IMR-90 (cell line): Measurements from ENCODE around the gene PARP11. TPM values are rescaled to one million over a fixed set of nuclear protein-coding genes. Genes with fewer than 3 reads are reported as not detected.

Source experiments
- ATAC-seq: fragments of 200-7000 bp; cut with Tn5 transposase; 2 replicates; pipeline ENCODE4 v1.9.1; 2020; ENCODE audit warnings: low read depth, mild to moderate bottlenecking, moderate library complexity
- BruUV-seq: library from RNA; stranded (reverse); fragments of 400-500 nt; replicated peaks from 2 replicates; lab custom pipeline; 2021; lab: Mats Ljungman, UMichigan
- CTCF ChIA-PET: fragments of 300-600 bp; formaldehyde crosslinking; extraction: SDS; loops from one replicate; lab custom pipeline; 2021; ENCODE audit warnings: antibody characterized with exemption; lab: Yijun Ruan, JAX
- POLR2A ChIA-PET: fragments of 300-600 bp; sonication (Branson Sonifier 250); formaldehyde crosslinking; loops from one replicate; lab custom pipeline; 2022; ENCODE audit warnings: antibody characterized with exemption; ENCODE audit not compliant: unreplicated experiment; lab: Charles Lee
- DNase-seq: peaks from one replicate; pipeline ENCODE4 v3.0.0; 2013
- H2AFZ ChIP-seq: replicated peaks from 2 replicates; pipeline ENCODE3; 2013; ENCODE audit warnings: low read length, mild to moderate bottlenecking; ENCODE audit not compliant: poor library complexity
- H2AK5ac ChIP-seq: 2 replicates; pipeline ENCODE4 v1.6.1; 2013; ENCODE audit warnings: low read depth, low read length, inconsistent platforms
- H2AK9ac ChIP-seq: replicated peaks from 2 replicates; pipeline ENCODE3; 2013; ENCODE audit warnings: mild to moderate bottlenecking, low read depth, low read length, moderate library complexity; ENCODE audit not compliant: poor library complexity
- H2BK120ac ChIP-seq: 2 replicates; pipeline ENCODE4 v1.6.1; 2013; ENCODE audit warnings: low read depth, low read length, inconsistent platforms
- H2BK15ac ChIP-seq: 3 replicates; pipeline ENCODE4 v1.6.1; 2013; ENCODE audit warnings: low read depth, low read length, inconsistent platforms
- H2BK20ac ChIP-seq: 2 replicates; pipeline ENCODE4 v1.6.1; 2013; ENCODE audit warnings: low read depth, mild to moderate bottlenecking, inconsistent platforms, low read length, moderate library complexity
- H2BK5ac ChIP-seq: 2 replicates; pipeline ENCODE4 v1.6.1; 2013; ENCODE audit warnings: mild to moderate bottlenecking, low read depth, low read length, inconsistent platforms; ENCODE audit not compliant: poor library complexity, severe bottlenecking
- H3K14ac ChIP-seq: replicated peaks from 2 replicates; pipeline ENCODE4 v1.6.1; 2013; ENCODE audit warnings: low read depth, low read length, inconsistent platforms
- H3K18ac ChIP-seq: 2 replicates; pipeline ENCODE4 v1.6.1; 2013; ENCODE audit warnings: low read depth, low read length, control low read depth
- H3K23ac ChIP-seq: 2 replicates; pipeline ENCODE4 v1.6.1; 2013; ENCODE audit warnings: low read depth, low read length, inconsistent platforms
- H3K27ac ChIP-seq: 2 replicates; pipeline ENCODE4 v1.5.1; 2013; ENCODE audit warnings: mild to moderate bottlenecking, control low read depth, low read length; ENCODE audit not compliant: insufficient read depth
- H3K27me3 ChIP-seq: 2 replicates; pipeline ENCODE4 v1.6.1; 2013; ENCODE audit warnings: low read length; ENCODE audit not compliant: control insufficient read depth, insufficient read depth
- H3K36me3 ChIP-seq: 2 replicates; pipeline ENCODE4 v1.6.1; 2013; ENCODE audit warnings: low read length, mixed read lengths; ENCODE audit not compliant: control insufficient read depth, insufficient read depth
- H3K4ac ChIP-seq: 2 replicates; pipeline ENCODE4 v1.6.1; 2013; ENCODE audit warnings: low read depth, low read length, inconsistent platforms
- H3K4me1 ChIP-seq: 2 replicates; pipeline ENCODE4 v1.6.1; 2013; ENCODE audit warnings: low read length, mixed read lengths; ENCODE audit not compliant: control insufficient read depth, insufficient read depth
- H3K4me2 ChIP-seq: 2 replicates; pipeline ENCODE4 v1.6.1; 2013; ENCODE audit warnings: low read depth, mild to moderate bottlenecking, control low read depth, low read length, moderate library complexity
- H3K4me3 ChIP-seq: 2 replicates; pipeline ENCODE4 v1.5.1; 2013; ENCODE audit warnings: low read depth, mild to moderate bottlenecking, control low read depth, low read length, moderate library complexity; ENCODE audit not compliant: insufficient read depth
- H3K56ac ChIP-seq: 2 replicates; pipeline ENCODE4 v1.6.1; 2013; ENCODE audit warnings: low read length, inconsistent platforms; ENCODE audit not compliant: insufficient read depth; ENCODE audit errors: extremely low read depth
- H3K79me1 ChIP-seq, 2 experiments: 2 replicates each; pipeline ENCODE4 v1.6.1; 2013; ENCODE audit warnings: low read length in 2 of 2, inconsistent platforms in 1 of 2, low read depth in 1 of 2
- H3K9ac ChIP-seq: 2 replicates; pipeline ENCODE4 v1.6.1; 2013; ENCODE audit warnings: low read depth, low read length, control low read depth
- H3K9me1 ChIP-seq: 2 replicates; pipeline ENCODE4 v1.6.1; 2013; ENCODE audit warnings: low read length, inconsistent platforms; ENCODE audit not compliant: insufficient read depth
- H3K9me3 ChIP-seq: 2 replicates; pipeline ENCODE4 v1.6.1; 2013; ENCODE audit warnings: low read length; ENCODE audit not compliant: control insufficient read depth, insufficient read depth
- H4K20me1 ChIP-seq: 2 replicates; pipeline ENCODE4 v1.6.1; 2013; ENCODE audit warnings: low read length, inconsistent platforms; ENCODE audit not compliant: insufficient read depth
- H4K5ac ChIP-seq: 2 replicates; pipeline ENCODE4 v1.6.1; 2013; ENCODE audit warnings: mild to moderate bottlenecking, low read depth, low read length, control low read depth
- H4K8ac ChIP-seq, 2 experiments: 2 replicates each; pipeline ENCODE4 v1.6.1; 2013; ENCODE audit warnings: low read depth in 2 of 2, low read length in 2 of 2, control low read depth in 1 of 2, inconsistent platforms in 1 of 2
- H4K91ac ChIP-seq: 2 replicates; pipeline ENCODE4 v1.6.1; 2013; ENCODE audit warnings: low read depth, low read length, inconsistent platforms; ENCODE audit not compliant: insufficient read depth
- BHLHE40 ChIP-seq: fragments of 150-350 bp; IDR thresholded peaks from 2 replicates; pipeline ENCODE4 v1.6.1; 2016; ENCODE audit warnings: mild to moderate bottlenecking, low read depth, low read length
- MAZ ChIP-seq: IDR thresholded peaks from 2 replicates; pipeline ENCODE4 v1.6.1; 2012; ENCODE audit warnings: low read depth, mild to moderate bottlenecking, low read length, improper control_type of control experiment, moderate library complexity, borderline replicate concordance
- NFE2L2 ChIP-seq: fragments of 150-350 bp; IDR thresholded peaks from 2 replicates; pipeline ENCODE4 v1.6.1; 2016; ENCODE audit warnings: low read depth, mild to moderate bottlenecking, low read length
- POLR2A ChIP-seq: IDR thresholded peaks from 2 replicates; pipeline ENCODE4 v1.6.1; 2012; ENCODE audit warnings: mild to moderate bottlenecking, low read depth, low read length
- RAD21 ChIP-seq: IDR thresholded peaks from 2 replicates; pipeline ENCODE4 v1.6.1; 2012; ENCODE audit warnings: low read length, improper control_type of control experiment
- RFX5 ChIP-seq: IDR thresholded peaks from 2 replicates; pipeline ENCODE4 v1.8.0; 2012; ENCODE audit warnings: low read depth, mild to moderate bottlenecking, low read length, moderate library complexity
- WGBS, 2 experiments: methylation state at CpG; one replicate each; pipeline versions ENCODE4 v1.1.5 to v1.1.7; 2013; ENCODE audit warnings: missing lambda C conversion rate in 2 of 2; ENCODE audit not compliant: insufficient read length in 1 of 2; ENCODE audit errors: extremely low coverage in 2 of 2; 5-methylcytosine and 5-hydroxymethylcytosine counted together
- dilution Hi-C: fragments of 300-500 bp; cut with HindIII; formaldehyde crosslinking; loops from one replicate; pipeline ENCODE4 v1.14.3; 2018; ENCODE audit warnings: low sequenced_read_pairs; ENCODE audit not compliant: unreplicated experiment
- in situ Hi-C: fragments of 300-500 bp; cut with MboI; formaldehyde crosslinking; loops from 3 replicates; pipeline ENCODE4 v1.14.3; 2019; ENCODE audit warnings: low sequenced_read_pairs, inconsistent platforms, mixed read lengths
- intact Hi-C: fragments of 100-400 bp; cut with micrococcal nuclease; formaldehyde crosslinking; loops from 2 replicates; pipeline ENCODE4 v1.10.0; 2022
- polyA plus RNA-seq, 3 experiments: library from polyadenylated mRNA; depleted of rRNA; stranded (reverse); fragments of >200 nt; gene quantifications; 2 replicates each; pipeline ENCODE4 v1.2.3, GENCODE V29; 2012; ENCODE audit warnings: low replicate concordance in 1 of 3
- total RNA-seq: library from RNA; depleted of rRNA; stranded (reverse); fragments of >200 nt; gene quantifications from 2 replicates; pipeline ENCODE4 v1.2.3, GENCODE V29; 2012

Gene PARP11
- total and polyA plus RNA-seq, 2 of the 4 experiments (the other 2 are of a cell fraction) = 1.8 to 3.0 TPM

DNA sequence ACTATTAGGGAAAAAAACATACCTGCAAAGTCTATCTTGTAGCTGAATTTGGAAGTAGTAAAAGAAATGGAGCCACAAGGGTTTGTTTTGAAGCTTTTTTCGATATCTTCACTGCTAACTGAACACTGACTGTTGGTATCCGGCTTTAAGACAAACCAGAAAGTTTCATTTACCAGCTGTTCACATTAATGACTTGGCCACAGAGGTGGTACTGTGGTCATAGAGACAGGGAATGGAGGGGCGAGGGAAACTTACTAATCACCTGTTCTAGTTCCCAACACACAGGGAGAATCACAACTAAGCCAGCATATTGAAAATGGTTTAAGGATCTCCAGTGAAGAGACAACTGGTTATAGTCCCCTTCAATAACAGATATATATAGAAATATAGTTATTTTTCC lies 44.3 kb downstream of the PARP11 start:
- ChIA-PET CTCF (interaction anchor here (1.2 kb wide), 1 partner anchor 8 kb away, joined by 3 read pairs; no protein-coding TSS in a partner anchor), POLR2A (no interaction called here)
- Histone ChIP-seq H2BK15ac (no peak overlapping the region), H3K4ac (no peak overlapping the region), H3K56ac (no peak overlapping the region), H3K9me1 (0 out of 2 replicates have a peak, but pooled peaks cover 2% of the 10 kb centered on the region), H4K91ac (no peak overlapping the region), H3K4me1 (peaks cover 1% of the 10 kb centered on the region; the same call in 1 of the 2 replicates), H3K4me3 (no peak overlapping the region), H4K8ac (no peak overlapping the region), H2AK5ac (no peak overlapping the region), H3K36me3 (peaks cover 2% of the 10 kb centered on the region; the same call in 1 of the 2 replicates), H3K9me3 (no peaks in the 10 kb centered on the region), H2AFZ (no peak overlapping the region), H3K27me3 (no peaks in the 10 kb centered on the region), H3K27ac (no peak overlapping the region), H3K14ac (no peak overlapping the region), H2AK9ac (no peak overlapping the region), H3K4me2 (no peak overlapping the region), H2BK5ac (no peak overlapping the region), H3K9ac (no peak overlapping the region), H3K23ac (no peak overlapping the region), H3K18ac (no peak overlapping the region), H2BK120ac (no peak overlapping the region), H3K79me1 (no peaks in the 10 kb centered on the region), H2BK20ac (no peak overlapping the region), H4K5ac (no peak overlapping the region), H4K20me1 (no peaks in the 10 kb centered on the region)
- in situ Hi-C loops (no loop called here), dilution Hi-C loops (no loop called here), intact Hi-C loops (no loop called here)
- ATAC-seq = no peak
- BruUV-seq = no TSS peak
- DNase-seq = no peak
- WGBS, 2 experiments = no CpG with 5 or more reads among the region's 3 CpGs
- no peak for TF ChIP-seq NFE2L2
- TF ChIP-seq RAD21 = no peak
- no peak for TF ChIP-seq RFX5
- no peak for TF ChIP-seq BHLHE40
- no peak for TF ChIP-seq POLR2A
- TF ChIP-seq MAZ = no peak
